Occipital lobe (tissue), 2 donors: ENCODE measurements around the gene PPBP. TPM values are rescaled to one million over a fixed set of nuclear protein-coding genes. Genes with fewer than 3 reads are reported as not detected.
"Not testable (repeated sequence)": the region's sequence is repeated elsewhere in the genome, so short reads cannot be mapped to it uniquely, and the experiment has no call there.

Source experiments
- DNase-seq: peaks from one replicate; lab custom pipeline; 2025; lab: John Stamatoyannopoulos, UW
- total RNA-seq: library from RNA; depleted of rRNA; stranded (reverse); fragments of >200 nt; gene quantifications from one replicate; pipeline ENCODE4 v1.2.3, GENCODE V29; 2014

Gene PPBP
- total RNA-seq, 1 donor from 2014 or later: 5.9 TPM

DNA sequence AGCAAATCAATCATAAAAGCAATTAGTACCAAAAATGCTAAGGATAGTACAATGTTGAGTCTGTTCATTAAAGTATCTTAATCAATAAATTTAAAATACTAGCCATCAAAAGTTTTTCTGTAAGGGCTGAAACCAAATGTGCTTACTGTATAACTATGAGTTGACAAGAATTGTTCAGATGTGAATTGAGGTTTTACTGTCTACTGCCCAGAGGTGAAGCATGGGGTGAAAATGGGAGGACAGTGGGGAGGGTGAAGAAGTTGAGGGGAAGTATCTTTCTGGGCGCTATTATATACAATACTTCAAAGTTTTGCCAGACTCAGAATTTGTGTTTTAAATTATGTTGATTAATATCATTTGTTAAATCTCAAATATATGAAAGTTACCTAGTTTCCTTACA is 4.1 kb upstream of the PPBP start:
- no peak for DNase-seq

DNA sequence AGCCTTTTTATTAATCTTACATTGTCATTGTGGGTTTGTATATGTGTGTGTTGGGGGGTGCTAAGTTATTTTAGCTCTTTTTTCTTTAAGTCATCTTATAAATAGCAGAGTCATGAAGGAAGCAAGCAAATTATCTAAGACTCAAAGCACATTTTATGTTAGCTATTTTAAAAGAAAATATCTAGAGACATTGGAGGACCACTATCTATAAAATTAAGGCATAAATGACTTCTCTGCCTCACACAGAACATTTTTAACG is 3.7 kb upstream of the PPBP start:
- DNase-seq: no peak

DNA sequence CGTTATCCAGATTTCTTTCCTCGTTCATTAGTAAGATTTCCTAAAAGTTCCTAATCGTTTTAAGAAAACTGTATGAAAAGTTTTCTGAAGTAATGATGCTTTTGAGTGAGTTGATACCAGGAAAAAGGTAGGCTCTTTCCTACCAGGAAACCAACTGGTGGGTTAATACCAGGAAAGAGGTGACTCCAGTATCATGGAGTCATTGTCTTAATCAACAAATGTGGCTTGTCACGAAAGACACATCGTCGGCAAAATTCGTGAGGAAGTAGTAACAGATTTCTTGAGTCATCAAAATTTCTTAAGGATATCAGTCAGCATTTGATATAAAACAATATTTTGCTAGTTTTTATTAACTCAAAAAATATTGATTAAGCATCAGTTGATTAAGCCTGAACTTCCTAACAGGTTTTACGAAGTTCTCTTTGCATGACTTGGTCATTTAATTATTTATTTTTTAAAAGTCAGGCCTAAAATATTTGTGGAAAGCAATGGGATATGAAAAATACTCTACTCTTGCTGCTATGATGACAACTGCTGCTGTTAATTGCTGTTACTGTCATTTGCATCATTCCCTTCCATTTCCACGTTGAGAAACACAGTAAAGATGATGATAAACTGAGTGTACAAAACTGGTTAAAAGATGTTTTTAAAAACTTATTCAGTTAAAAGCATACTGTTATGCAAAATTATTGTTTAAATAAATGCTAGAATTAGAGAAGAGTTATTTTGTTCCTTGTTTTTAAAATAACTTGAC is 3.2 kb upstream of the PPBP start:
- no peak for DNase-seq

DNA sequence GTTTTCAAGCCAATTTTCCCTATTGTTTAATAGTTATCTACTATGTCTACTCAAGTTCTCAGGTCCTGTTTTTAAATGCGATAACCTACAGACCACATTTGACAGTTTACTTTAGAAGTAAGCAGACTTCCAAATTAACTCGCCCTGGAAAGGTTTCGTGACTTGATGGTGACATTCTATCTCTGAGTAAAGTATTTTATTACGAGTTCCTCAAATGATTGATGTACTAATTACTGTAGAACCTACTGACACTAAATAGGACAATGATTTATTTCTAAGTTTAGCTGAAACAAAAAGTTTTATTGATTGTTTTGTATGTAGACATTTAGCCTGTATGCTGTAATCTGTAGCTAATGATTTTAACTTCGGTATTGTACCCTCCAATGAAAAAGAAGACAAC is 1.9 kb upstream of the PPBP start:
- DNase-seq: no peak

DNA sequence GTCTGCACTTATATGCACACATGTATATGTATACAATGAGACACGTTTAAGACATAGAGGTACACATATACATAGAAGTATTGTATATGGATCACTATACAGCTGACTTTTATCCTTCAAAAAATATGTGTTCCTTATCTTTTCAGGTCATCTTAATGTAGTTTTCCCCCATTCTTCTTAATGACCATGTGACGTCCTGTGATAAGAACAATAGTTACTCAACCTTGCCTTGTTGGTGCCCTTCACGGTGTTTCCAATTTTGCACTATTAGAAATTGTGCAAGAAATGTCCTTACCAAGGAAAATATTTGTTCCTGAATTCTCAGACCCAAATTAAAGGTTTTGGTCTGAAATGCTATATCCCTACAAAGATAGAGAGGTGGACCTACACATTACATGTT is 1.0 kb upstream of the PPBP start:
- DNase-seq: no peak

DNA sequence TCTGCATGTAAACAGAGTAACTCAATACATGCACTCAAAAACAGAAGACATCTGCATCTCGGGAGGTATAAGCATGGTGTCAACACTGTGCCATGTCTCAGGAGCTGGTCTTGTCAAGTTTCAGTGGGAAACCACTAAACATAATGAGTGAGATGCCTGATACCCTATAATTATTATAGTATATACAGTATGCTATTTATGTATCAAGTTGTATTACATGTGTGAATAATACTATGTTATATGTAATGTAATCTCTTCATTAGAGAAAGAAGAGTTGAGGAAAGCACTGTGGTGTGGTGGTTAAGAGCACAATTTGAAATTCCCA is 2.5 kb downstream of the PPBP start:
- DNase-seq: no peak

DNA sequence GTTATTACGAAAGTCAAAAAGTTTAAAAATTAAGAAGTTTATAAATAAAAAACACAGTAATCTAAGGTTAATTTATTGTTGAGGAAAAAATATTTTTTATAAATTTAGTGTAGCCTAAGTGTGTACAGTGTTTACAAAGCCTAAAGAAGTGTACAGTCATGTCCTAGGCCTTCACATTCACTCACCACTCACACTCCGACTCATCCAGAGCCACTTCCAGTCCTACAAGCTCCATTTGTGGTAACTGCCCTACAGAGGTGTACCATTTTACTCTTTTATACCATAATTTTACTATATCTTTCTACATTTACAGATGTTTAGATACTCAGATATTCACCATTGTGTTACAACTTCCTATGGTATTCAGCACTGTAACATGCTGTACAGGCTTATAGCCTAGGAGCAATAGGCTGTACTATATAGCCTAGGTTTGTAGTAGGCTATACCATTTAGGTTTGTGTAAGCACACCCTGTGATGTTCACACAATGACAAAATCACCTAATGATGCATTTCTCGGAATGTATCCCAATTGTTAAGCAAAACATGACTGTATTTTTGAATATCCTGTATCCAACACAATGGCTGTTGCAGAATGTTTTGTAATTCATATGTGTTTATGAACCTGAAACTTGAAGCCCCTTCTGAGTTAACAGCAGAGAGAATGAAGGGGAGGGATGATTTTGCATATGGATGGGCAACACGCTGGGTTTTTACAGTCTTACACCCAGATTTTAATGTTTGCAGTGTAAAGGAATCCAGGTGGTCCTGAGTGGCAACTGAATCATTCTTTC is 3.1 kb downstream of the PPBP start:
- no peak for DNase-seq

DNA sequence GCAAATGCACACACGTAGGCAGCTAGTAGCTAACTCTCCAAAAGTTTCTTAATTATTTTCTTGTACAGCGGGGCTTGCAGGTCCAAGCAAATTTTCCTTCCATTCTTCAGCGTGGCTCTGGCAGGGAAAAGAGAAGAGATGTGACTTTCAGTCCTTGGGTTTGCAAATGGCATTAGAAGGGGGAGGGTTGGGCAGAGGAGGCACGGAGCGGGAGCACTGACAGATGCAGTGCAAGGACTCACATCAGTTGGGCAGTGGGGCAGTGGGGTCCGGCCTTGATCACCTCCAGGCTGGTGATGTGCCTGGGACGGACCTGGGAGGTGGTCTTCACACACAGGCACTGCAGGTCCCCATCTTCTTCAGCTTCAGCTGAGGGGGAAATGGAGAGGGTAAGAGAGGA is 6.8 kb downstream of the PPBP start:
- not testable (repeated sequence) for DNase-seq

DNA sequence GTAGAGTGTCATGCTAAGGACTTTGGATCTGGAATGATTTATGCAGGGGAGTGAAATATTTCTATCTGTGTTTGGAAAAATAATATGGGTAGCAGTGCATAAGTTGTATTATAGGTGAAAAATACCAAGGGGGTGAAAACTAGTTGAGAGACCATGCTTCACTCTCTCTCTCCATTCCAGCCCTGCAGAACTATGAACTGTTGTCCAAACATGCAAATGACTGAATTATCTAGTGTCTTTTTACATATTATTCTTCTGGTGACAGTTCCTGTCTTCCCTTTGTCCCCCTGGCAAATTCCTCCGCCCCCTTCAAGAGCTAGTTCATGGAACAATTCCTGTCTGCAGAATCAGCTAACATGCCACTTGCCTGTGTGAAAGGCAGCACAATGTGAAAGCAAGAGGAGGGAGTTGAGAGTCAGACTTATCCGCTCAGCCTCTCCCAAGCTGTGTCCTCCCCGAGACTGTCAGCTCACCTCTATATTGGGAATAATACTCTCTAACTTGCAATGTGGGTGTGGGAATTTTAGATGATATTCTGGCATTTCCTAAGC is 8.5 kb downstream of the PPBP start:
- DNase-seq: no peak

DNA sequence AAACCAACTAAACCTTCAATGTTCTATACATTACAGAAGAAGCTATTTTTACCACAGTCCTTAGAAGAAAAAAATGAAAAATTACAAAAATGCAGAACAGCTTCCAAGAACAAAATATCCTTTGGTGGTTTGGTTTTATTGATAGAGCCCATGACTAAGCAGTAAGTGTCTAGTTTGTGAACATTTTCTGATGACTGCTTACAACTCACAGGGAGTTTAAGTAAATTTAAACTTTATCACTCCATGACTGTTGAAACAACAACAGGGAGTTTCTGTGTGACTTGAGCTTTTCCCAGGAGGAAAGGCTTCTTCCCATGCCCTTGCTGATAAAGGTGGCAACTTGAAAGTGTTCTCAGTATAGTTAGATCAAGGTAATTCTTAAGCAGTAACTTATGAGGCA is 9.1 kb downstream of the PPBP start:
- no peak for DNase-seq

DNA sequence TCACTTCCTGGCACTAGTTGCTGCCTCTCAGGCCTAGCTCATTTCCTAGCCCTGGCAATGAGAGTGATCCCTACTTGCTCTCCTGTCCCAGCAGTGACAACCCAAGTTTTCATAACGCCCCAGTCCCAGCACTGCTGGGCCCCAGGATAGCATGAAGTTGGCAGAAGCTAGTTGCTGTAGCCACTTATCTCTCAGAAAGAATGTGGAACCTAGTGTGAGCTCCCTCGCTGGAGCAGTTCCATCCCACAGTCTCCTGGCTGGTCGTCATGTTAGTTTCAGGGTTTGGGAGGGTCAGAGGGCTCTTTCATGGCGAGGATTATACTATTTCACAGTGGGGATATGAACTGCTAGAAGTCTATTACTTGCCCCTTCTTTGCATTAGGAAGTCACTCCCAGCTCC is 11.3 kb downstream of the PPBP start:
- DNase-seq: no peak

DNA sequence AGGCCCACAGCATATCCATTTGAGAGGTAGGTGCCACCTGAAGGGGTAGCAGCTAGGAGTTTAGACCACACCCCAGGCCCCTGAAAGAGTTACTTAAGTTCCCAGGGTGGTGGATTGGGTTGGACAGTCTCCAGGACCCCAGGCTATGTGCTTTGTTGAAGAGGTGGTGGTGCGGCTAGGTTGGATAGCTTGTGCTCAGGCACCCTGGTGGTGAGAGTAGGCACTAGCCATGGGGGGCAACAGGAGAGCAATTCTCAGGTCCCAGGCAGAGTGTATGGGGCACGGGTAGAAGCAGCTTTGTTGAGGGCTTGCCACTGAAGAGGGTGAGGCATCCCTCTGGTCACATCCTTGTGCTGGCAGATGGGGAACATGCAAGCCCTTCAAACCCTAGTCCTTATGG is 11.8 kb downstream of the PPBP start:
- no peak for DNase-seq

DNA sequence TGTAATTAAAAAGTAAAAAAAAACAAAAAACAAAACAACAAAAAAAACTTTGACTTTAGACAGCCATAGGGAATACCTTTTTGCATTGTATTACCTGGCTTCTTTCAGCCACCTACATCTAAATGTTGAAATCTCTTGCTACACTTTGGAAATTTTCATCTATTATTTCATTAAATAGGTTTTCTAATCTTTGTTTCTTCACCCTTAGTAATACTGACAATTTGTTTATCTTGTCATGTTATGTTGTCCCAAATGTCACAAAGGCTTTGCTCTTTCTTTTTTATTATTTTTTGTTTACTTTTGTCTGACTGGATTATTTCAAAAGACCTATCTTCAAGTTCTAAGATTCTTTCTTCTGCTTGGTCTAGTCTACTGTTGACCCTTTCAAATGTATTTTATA is 13.6 kb downstream of the PPBP start:
- DNase-seq: no peak

DNA sequence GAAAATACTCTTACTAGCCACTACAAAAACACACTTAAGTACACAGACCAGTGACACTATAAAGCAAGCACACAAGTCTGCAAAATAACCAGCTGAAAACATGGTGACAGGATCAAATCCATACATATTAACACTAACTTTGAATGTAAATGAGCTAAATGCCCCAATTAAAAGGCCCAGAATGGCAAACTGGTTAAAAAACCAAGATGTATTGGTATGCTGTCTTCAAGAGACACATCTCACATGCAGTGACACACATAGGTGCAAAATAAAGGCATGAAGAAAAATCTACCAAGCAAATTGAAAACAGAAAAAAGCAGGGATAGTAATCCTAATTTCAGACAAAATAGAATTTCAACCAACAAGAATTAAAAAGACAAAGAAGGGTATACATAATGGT is 17.0 kb downstream of the PPBP start:
- no peak for DNase-seq

DNA sequence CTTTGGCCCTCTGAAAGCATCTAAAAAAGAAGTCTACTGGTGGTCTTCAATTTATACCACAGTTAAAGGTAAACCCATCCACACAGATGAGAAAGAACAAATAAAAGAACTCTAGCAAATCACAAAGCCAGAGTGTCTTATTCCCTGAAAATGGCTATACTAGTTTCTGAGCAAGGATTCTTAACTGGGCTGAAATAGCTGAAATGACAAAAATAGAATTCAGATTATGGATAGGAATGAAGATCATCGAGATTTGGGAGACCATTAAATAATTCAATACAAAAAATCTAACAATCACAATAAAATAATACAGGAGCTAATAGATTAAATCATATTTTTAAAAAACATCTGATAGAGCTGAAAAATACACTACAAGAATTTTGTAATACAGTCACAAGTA is 18.0 kb downstream of the PPBP start:
- DNase-seq: no peak

DNA sequence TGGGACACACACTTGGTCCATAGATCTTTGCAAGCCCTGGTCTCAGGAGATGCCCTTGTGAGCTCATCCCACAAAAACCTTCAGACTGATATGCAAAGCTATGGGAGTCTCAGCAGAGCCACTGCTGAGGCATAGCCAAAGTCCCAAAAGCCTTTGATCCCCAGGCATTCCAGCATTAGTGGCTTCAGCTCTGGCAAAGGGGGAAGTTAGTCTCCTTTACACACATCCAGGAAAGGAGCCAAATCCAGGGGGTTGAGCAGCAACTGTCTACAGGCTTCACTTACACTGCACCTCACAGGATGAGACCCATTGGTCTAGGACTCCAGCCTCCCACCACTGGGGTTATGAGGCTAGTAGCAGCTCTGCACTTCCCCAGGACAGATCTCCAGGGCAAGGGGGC is 20.1 kb downstream of the PPBP start:
- DNase-seq: no peak

DNA sequence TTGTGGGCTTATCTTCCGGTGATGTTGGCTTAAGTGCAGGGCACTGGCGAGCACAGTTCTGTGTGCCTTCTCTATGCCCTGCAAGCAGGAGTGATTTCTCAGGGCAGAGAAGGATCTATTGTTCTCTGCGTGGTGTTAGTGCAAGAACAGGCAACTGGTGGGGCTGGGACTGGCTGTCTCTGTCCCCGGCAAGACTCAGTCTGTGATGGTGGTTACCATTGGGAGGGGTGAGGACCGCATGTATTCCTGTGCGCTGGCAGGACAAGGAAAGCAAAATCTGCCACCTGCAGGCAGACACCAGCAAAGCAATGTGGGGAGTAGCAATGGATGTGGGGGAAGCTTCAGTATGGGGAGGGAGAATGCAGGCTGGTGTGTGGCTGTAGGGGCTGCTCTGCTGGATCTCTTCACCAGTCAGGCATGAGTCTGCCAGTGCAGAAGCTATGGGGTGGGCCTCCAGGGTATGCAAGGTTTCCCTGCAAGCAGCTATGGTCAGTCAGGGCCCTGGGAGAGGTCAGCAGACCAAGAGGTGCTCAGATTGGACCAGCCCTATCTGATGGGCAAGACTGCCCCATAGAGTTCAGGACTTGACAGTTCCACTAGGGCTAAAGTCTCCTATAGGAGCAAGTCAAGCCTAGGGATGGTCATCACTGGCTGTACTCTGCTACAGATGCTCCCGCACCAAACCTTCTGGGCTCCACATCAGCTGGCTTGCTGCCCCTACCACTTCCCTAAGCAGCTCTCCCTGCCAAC is 23.0 kb downstream of the PPBP start:
- DNase-seq: no peak

DNA sequence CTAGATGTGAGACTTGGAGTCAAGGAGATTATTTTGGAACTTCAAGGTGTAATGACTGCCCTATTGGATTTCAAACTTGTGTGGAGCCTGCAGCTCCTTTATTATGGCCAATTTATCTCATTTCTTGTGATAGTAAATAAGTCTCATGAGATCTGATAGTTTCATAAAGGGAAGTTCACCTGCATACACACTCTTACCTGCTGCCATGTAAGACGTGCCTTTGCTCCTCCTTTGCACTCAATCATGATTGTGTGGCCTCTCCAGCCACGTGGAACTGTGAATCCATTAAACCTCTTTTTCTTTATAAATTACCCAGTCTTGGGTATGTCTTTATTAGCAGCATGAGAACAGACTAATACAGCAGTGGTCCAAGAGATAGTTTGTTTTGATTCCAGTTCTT is 25.3 kb downstream of the PPBP start:
- DNase-seq: no peak

DNA sequence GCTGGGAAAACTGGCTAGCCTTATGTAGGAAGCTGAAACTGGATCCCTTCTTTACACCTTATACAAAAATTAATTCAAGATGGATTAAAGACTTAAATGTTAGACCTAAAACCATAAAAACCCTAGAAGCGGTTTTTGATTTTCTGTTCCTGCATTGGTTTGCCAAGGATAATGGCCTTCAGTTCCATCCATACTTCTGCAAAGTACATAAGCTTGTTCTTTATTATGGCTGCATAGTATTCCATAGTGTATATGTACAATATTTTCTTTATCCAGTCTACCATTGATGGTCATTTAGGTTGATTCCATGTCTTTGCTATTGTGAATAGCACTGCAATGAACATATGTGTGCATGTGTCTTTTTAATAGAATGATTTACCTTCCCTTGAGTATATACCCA is 28.9 kb downstream of the PPBP start:
- DNase-seq: not testable (repeated sequence)

DNA sequence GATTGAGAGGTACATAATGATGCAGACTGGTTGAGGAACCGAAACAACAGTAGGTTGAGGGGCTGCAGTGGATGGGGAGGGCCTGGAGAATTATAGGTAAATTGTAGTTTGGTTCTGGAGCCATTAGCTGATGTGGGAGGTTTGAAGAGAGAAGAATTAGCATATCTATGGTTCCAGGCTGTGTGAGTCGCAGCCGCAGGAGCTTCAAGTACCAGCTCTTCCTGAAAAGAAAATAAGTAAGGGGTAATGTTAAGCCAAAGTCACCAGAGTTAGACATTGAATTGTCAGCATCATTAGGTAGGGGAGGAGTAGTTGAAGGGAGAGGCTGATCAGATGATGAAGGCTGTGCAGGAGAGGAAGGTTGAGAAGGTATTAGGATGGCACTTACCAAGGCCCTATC is 35.6 kb downstream of the PPBP start:
- no peak for DNase-seq

DNA sequence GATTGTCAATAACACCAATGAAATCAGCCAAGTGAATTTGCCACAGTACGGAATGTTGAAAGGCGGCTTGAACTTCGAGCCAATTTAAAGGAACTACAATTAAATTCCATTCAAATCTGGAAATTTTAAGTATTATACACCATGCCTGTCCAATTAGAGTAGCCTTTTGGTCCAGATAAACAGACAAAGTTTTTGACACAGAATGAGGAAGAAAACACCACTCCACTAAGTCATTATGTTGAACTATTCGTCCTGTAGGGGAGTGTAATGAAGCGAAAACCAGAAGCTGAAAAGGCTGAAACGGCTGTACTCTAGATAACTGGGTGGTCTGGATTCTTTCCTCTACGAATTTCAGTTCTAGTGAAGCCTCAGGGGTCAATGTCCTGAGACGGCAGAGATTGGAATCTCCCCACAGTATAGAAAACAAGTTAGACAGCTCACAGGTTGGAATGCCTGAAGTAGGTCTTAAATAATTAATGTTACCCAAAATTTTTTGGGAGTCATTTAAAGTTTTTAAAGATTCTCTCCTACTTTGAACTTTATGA is 37.5 kb downstream of the PPBP start:
- DNase-seq: not testable (repeated sequence)

DNA sequence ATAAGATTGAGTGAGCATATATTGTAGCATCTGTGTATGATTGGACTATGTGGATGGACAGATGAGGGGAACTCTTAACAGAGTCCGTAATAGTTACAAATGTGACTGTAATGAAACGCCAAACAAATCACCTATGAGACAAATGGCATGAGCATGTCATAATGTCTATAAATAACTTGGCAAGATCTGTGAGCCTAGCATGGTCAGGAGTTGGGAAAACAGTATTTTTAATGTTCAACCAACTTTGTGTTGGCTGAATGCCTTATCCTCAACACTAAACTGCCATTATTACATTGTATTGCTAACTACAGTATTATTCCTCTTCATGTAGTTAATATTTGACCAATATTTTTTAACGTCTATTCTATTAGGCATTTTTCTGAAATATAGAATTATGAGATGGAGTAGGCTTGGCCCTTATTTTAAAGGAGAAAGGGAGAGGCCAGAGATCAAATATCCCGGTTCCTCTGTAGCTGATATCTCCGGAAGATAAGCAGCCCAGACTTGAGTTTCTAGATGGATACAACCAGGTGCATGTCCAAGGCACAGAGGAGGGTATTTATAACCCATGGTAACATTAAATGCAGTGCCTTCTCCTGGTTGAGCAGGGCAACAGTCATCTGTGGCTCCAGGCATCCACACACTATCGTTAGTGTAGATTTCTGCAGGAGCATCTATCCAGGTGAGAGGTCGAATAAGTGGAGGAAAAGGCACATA is 38.8 kb downstream of the PPBP start:
- no peak for DNase-seq
